PC-3 (cell line): ENCODE results near the gene SUGCT. TPM values are rescaled to one million over a fixed set of nuclear protein-coding genes. Genes with fewer than 3 reads are reported as not detected.

Source experiments
- ATAC-seq: fragments of 200-7000 bp; cut with Tn5 transposase; 2 replicates; pipeline ENCODE4 v1.9.1; 2020; ENCODE audit warnings: mild to moderate bottlenecking, moderate library complexity
- BruUV-seq: library from RNA; stranded (reverse); fragments of 400-500 nt; replicated peaks from 2 replicates; lab custom pipeline; 2021; lab: Mats Ljungman, UMichigan
- CTCF ChIA-PET: fragments of 300-600 bp; sonication (Branson Sonifier 250); formaldehyde crosslinking; loops from one replicate; lab custom pipeline; 2022; ENCODE audit warnings: antibody characterized with exemption; lab: Charles Lee
- POLR2A ChIA-PET: fragments of 300-600 bp; sonication (Branson Sonifier 250); formaldehyde crosslinking; loops from one replicate; lab custom pipeline; 2022; ENCODE audit warnings: antibody characterized with exemption; ENCODE audit not compliant: unreplicated experiment; lab: Charles Lee
- DNase-seq: peaks from one replicate; pipeline ENCODE4 v3.0.0-alpha.2; 2015
- H2AFZ ChIP-seq: fragments of 300-600 bp; sonication (generic); 2 replicates; pipeline ENCODE4 v1.6.0; 2016; ENCODE audit warnings: antibody characterized with exemption, low read length
- H3F3A ChIP-seq: fragments of 300-600 bp; sonication (generic); one replicate; pipeline ENCODE4 v1.6.0; 2017; ENCODE audit warnings: antibody characterized with exemption, low read length, control low read depth, mild to moderate bottlenecking; ENCODE audit not compliant: unreplicated experiment
- H3K27ac ChIP-seq: fragments of 300-600 bp; sonication (generic); 2 replicates; pipeline ENCODE4 v1.5.1; 2016; ENCODE audit warnings: mild to moderate bottlenecking, low read length
- H3K27me3 ChIP-seq: fragments of 300-600 bp; sonication (generic); 2 replicates; pipeline ENCODE4 v1.6.1; 2016; ENCODE audit warnings: low read length, mixed read lengths
- H3K36me3 ChIP-seq: fragments of 300-600 bp; sonication (generic); 2 replicates; pipeline ENCODE4 v1.6.1; 2016; ENCODE audit warnings: low read depth, mixed run types, low read length, mixed read lengths
- H3K4me1 ChIP-seq: fragments of 300-600 bp; sonication (generic); 2 replicates; pipeline ENCODE4 v1.5.1; 2016; ENCODE audit warnings: low read length; ENCODE audit not compliant: insufficient read depth
- H3K4me2 ChIP-seq: fragments of 300-600 bp; sonication (generic); 2 replicates; pipeline ENCODE4 v1.6.0; 2016; ENCODE audit warnings: low read length
- H3K4me3 ChIP-seq: fragments of 300-600 bp; sonication (generic); 2 replicates; pipeline ENCODE4 v1.5.1; 2016; ENCODE audit warnings: mild to moderate bottlenecking, low read length, mixed read lengths
- H3K79me2 ChIP-seq: fragments of 300-600 bp; sonication (generic); 2 replicates; pipeline ENCODE4 v1.6.1; 2017; ENCODE audit warnings: low read length, mixed read lengths
- H3K9ac ChIP-seq: fragments of 300-600 bp; sonication (generic); 2 replicates; pipeline ENCODE4 v1.6.0; 2016; ENCODE audit warnings: mild to moderate bottlenecking, low read length
- H3K9me2 ChIP-seq: fragments of 300-600 bp; sonication (generic); replicated peaks from 2 replicates; pipeline ENCODE4 v1.6.1; 2016; ENCODE audit warnings: mixed run types, low read length, mixed read lengths
- H3K9me3 ChIP-seq: fragments of 300-600 bp; sonication (generic); 2 replicates; pipeline ENCODE4 v1.6.1; 2016; ENCODE audit warnings: low read length, mixed read lengths
- H4K20me1 ChIP-seq: fragments of 300-600 bp; sonication (generic); 2 replicates; pipeline ENCODE4 v1.6.1; 2016; ENCODE audit warnings: low read length, mixed read lengths
- CTCF ChIP-seq: fragments of 300-600 bp; sonication (generic); conservative IDR thresholded peaks from 2 replicates; pipeline ENCODE4 v1.5.1; 2017; ENCODE audit warnings: antibody characterized with exemption, low read depth, mild to moderate bottlenecking, low read length
- EZH2 ChIP-seq: fragments of 300-600 bp; sonication (generic); IDR thresholded peaks from one replicate; pipeline ENCODE4 v1.6.1; 2017; ENCODE audit warnings: antibody characterized with exemption, mild to moderate bottlenecking, low read length; ENCODE audit not compliant: unreplicated experiment
- EZH2phosphoT487 ChIP-seq: fragments of 300-600 bp; sonication (generic); IDR thresholded peaks from 2 replicates; pipeline ENCODE4 v1.6.1; 2018; ENCODE audit warnings: mild to moderate bottlenecking, antibody characterized with exemption, low read length, borderline replicate concordance
- intact Hi-C: fragments of 100-400 bp; cut with micrococcal nuclease; formaldehyde crosslinking; loops from 2 replicates; pipeline ENCODE4 v1.9.0; 2023
- total RNA-seq: library from RNA; depleted of rRNA; stranded (reverse); fragments of >200 nt; gene quantifications from 2 replicates; pipeline ENCODE4 v1.2.3, GENCODE V29; 2014

The SUGCT gene
- total RNA-seq, 1 experiment from 2014 or later: 2.9 TPM

- peak; percentile 35; the same call in 1 of the 2 replicates for ATAC-seq
- CTCF ChIA-PET: no interaction called here
- H3F3A ChIP-seq: no peaks in the 10 kb centered on the region
Measured at GRCh38 chr7:40880581-40880980, 745.8 kb downstream of the SUGCT start.

GRCh38 chr7:40881405-40881926, 746.7 kb downstream of the SUGCT start:
- Histone ChIP-seq H3K27ac (no peak overlapping the region), H3K9me2 (no peaks in the 10 kb centered on the region), H3K4me3 (no peak overlapping the region), H3K4me2 (no peak overlapping the region), H3K36me3 (no peaks in the 10 kb centered on the region), H3K4me1 (no peaks in the 10 kb centered on the region), H3K79me2 (no peaks in the 10 kb centered on the region), H3K27me3 (no peaks in the 10 kb centered on the region), H3F3A (no peaks in the 10 kb centered on the region), H3K9ac (no peak overlapping the region), H3K9me3 (no peaks in the 10 kb centered on the region), H2AFZ (no peak overlapping the region), H4K20me1 (no peaks in the 10 kb centered on the region)
- DNase-seq: no peak
- POLR2A ChIA-PET: no interaction called here
- no TSS peak for BruUV-seq
- no peak for TF ChIP-seq EZH2phosphoT487
- no peak for TF ChIP-seq CTCF
- no peak for TF ChIP-seq EZH2
- CTCF ChIA-PET: no interaction called here
- no peak for ATAC-seq
- intact Hi-C loops: no loop called here

More at GRCh38 chr7:40880581-40880980, 745.8 kb downstream of the SUGCT start:
- TF ChIP-seq EZH2phosphoT487: no peak
- no peak for TF ChIP-seq EZH2
- no peak for TF ChIP-seq CTCF
- Histone ChIP-seq H3K9me3 (no peaks in the 10 kb centered on the region), H3K4me3 (no peak overlapping the region), H3K27me3 (no peaks in the 10 kb centered on the region), H3K9ac (no peak overlapping the region), H3K27ac (no peak overlapping the region), H3K9me2 (no peaks in the 10 kb centered on the region), H2AFZ (no peak overlapping the region), H3K4me1 (no peaks in the 10 kb centered on the region), H3K4me2 (no peak overlapping the region), H3K79me2 (no peaks in the 10 kb centered on the region), H3K36me3 (no peaks in the 10 kb centered on the region), H4K20me1 (no peaks in the 10 kb centered on the region)
- BruUV-seq: no TSS peak
- intact Hi-C loops: no loop called here
- DNase-seq: no peak
- POLR2A ChIA-PET: no interaction called here

DNA sequence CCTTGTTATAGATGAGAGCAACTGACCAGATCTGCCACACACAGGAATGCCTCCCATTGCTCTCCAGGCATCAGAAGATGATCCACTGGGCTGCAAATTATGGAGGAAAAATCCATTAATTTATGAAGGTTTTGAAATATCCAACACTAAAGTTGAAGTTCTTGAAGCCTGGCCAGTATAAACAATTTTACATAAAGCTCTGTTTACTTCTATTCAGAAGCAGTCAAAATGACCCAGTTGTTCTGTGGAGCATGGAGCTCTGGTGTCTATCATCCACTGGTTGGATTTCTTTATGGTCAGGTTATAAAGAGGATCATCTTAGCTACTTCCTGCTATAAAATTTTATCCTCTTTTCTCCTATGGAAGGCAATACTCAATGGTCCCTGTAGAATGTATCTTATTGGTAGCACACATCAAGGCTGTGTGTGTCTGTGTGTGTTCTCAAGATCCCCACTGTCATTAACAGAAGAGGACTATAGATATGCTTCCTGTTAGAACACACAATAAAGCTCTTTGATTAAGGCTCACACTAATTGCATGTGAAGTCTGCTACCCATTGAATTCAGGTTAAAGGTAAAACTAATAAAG, 747.4 kb downstream of the SUGCT start:
- H3K27ac ChIP-seq: no peak overlapping the region
- POLR2A ChIA-PET: no interaction called here

More for the DNA sequence above, 747.4 kb downstream of the SUGCT start:
- DNase-seq (no peak), ATAC-seq (no peak; the same call in 1 of the 2 replicates)
- Histone ChIP-seq H3K4me1 (peaks cover 6% of the 10 kb centered on the region), H3K79me2 (no peaks in the 10 kb centered on the region), H3K4me2 (no peak overlapping the region), H3K9ac (no peak overlapping the region), H3K9me3 (no peaks in the 10 kb centered on the region), H3K27me3 (no peaks in the 10 kb centered on the region), H2AFZ (no peak overlapping the region), H3K36me3 (no peaks in the 10 kb centered on the region), H4K20me1 (no peaks in the 10 kb centered on the region), H3K9me2 (no peaks in the 10 kb centered on the region), H3F3A (no peaks in the 10 kb centered on the region), H3K4me3 (no peak overlapping the region)
- BruUV-seq: no TSS peak
- CTCF ChIA-PET: no interaction called here
- no peak for TF ChIP-seq EZH2
- TF ChIP-seq CTCF: no peak
- TF ChIP-seq EZH2phosphoT487: no peak
- intact Hi-C loops: no loop called here
